Sigmoid colon (tissue), 4 donors: ENCODE data around the gene RASAL2.

Experiments
- POLR2A ChIP-seq, 2 donors: fragments of 450-650 bp; IDR thresholded peaks; one replicate each; pipeline ENCODE4 v1.6.1; 2016; ENCODE audit warnings: antibody characterized with exemption in 2 of 2, mild to moderate bottlenecking in 2 of 2, moderate library complexity in 2 of 2
- POLR2AphosphoS5 ChIP-seq, 4 donors: sonication (generic); formaldehyde crosslinking; IDR thresholded peaks; one replicate each; pipeline ENCODE4 v1.6.1; 2017; ENCODE audit warnings: antibody characterized with exemption in 4 of 4

GRCh38 chr1:178190881-178191280, 97.0 kb downstream of the RASAL2 start:
- TF ChIP-seq POLR2A (IDR thresholded peaks at IDR 0.05), result no peak
- no peak for TF ChIP-seq POLR2AphosphoS5 (IDR thresholded peaks at IDR 0.05)
